Body of pancreas (tissue), 4 donors: Measurements from ENCODE around the gene RAB11FIP3. TPM values are rescaled to one million over a fixed set of nuclear protein-coding genes. Genes with fewer than 3 reads are reported as not detected.
"Not testable (repeated sequence)": the region's sequence is repeated elsewhere in the genome, so short reads cannot be mapped to it uniquely, and the experiment has no call there.

ENCODE experiments used
- ATAC-seq: fragments of 150-250 bp; one replicate; pipeline ENCODE4 v1.9.1; 2016
- DNase-seq, 4 donors: peaks; one replicate each; pipeline ENCODE4 v3.0.0-alpha.2; 2019
- H3K27ac ChIP-seq, 4 donors: fragments of 200-600 bp; sonication (generic); 1 replicate in 3 of 4; 2 replicates in 1 of 4; pipeline versions ENCODE4 v1.5.1 to v1.6.1; 2016 to 2019; ENCODE audit warnings: mild to moderate bottlenecking in 1 of 4, mixed read lengths in 1 of 4, moderate library complexity in 1 of 4
- H3K27me3 ChIP-seq, 2 donors: fragments of 200-600 bp; sonication (generic); one replicate each; pipeline ENCODE4 v1.6.0; 2016; ENCODE audit warnings: mild to moderate bottlenecking in 1 of 2
- H3K36me3 ChIP-seq, 2 donors: fragments of 200-600 bp; sonication (generic); replicated peaks in 1 of 2; 2 replicates each; pipeline ENCODE4 v1.5.1; 2016; ENCODE audit warnings: low read depth in 2 of 2; ENCODE audit not compliant: insufficient read depth in 1 of 2
- H3K4me1 ChIP-seq: fragments of 200-600 bp; sonication (generic); one replicate; pipeline ENCODE4 v1.6.0; 2016
- H3K4me3 ChIP-seq, 2 donors: fragments of 200-600 bp; sonication (generic); 1 replicate in 1 of 2; 2 replicates in 1 of 2; pipeline ENCODE4 v1.5.1; 2016 to 2019
- H3K9me3 ChIP-seq, 3 donors: fragments of 200-600 bp; sonication (generic); 1 replicate in 2 of 3; 2 replicates in 1 of 3; pipeline ENCODE4 v1.5.1; 2016
- CTCF ChIP-seq, 7 experiments: fragments of 450-650 bp in 4 of 7; fragments of 200-600 bp in 3 of 7; sonication (generic) in 3 of 7; IDR thresholded peaks; one replicate each; pipeline ENCODE4 v1.5.1; 2016 to 2019; ENCODE audit warnings: antibody characterized with exemption in 7 of 7
- POLR2A ChIP-seq, 3 donors: fragments of 450-650 bp; IDR thresholded peaks; one replicate each; pipeline ENCODE4 v1.6.1; 2016; ENCODE audit warnings: antibody characterized with exemption in 3 of 3, mild to moderate bottlenecking in 2 of 3
- WGBS, 2 donors: methylation state at CpG; one replicate each; pipeline ENCODE4 v1.1.5; 2017; 5-methylcytosine and 5-hydroxymethylcytosine counted together
- intact Hi-C: fragments of 100-400 bp; cut with DNase I; formaldehyde crosslinking; loops from one replicate; pipeline ENCODE4 v1.15.1; 2023
- total RNA-seq, 2 donors: library from RNA; depleted of rRNA; stranded (reverse); fragments of >200 nt; gene quantifications; one replicate each; pipeline ENCODE4 v1.1.0, GENCODE V29; 2016

The RAB11FIP3 gene
- total RNA-seq, 2 donors from 2014 or later = 50.1 to 122 TPM

GRCh38 chr16:383326-384051 is 42.0 kb upstream of the RAB11FIP3 start:
- H3K9me3 ChIP-seq = no peaks in the 10 kb centered on the region
- TF ChIP-seq POLR2A (IDR thresholded peaks at IDR 0.05) = peak in 2 of 3 donors; percentile 71 to 72
- TF ChIP-seq CTCF (IDR thresholded peaks at IDR 0.05) = peak in 2 of 7 experiments; percentile 21 to 22
- DNase-seq = peak; percentile 76 to 90 (median 84)
- H3K36me3 ChIP-seq = no peaks in the 10 kb centered on the region
- intact Hi-C loops = no loop called here
- peak overlapping the region; percentile 74 to 94 (median 91) for H3K27ac ChIP-seq
- no peak overlapping the region for H3K4me3 ChIP-seq
- WGBS, 2 donors = 5 to 11% methylated on average over 27 to 33 of the region's 33 CpGs
- peak; percentile 25 for ATAC-seq
- H3K27me3 ChIP-seq = no peaks in the 10 kb centered on the region
- H3K4me1 ChIP-seq = peaks cover 44% of the 10 kb centered on the region

- intact Hi-C loops = no loop called here
- H3K36me3 ChIP-seq = no peaks in the 10 kb centered on the region
- DNase-seq (no peak), ATAC-seq (no peak)
- TF ChIP-seq POLR2A (IDR thresholded peaks at IDR 0.05) = no peak
- TF ChIP-seq CTCF (IDR thresholded peaks at IDR 0.05) = no peak
- WGBS, 2 donors = 82 to 87% methylated on average over 18 to 19 of the region's 19 CpGs
- H3K4me3 ChIP-seq = no peak overlapping the region
- peak overlapping the region in 1 of 4 donors; percentile 28 for H3K27ac ChIP-seq
- no peaks in the 10 kb centered on the region for H3K27me3 ChIP-seq
- no peaks in the 10 kb centered on the region for H3K9me3 ChIP-seq
- peaks cover 19% of the 10 kb centered on the region for H3K4me1 ChIP-seq
These were observed 38.8 kb upstream of the RAB11FIP3 start for GRCh38 chr16:386641-387156.

GRCh38 chr16:387761-388666 is 37.4 kb upstream of the RAB11FIP3 start:
- ATAC-seq, intact Hi-C loops: not testable (repeated sequence)
- TF ChIP-seq CTCF (IDR thresholded peaks at IDR 0.05) = peak in 1 of 7 experiments; percentile 15

GRCh38 chr16:389352-389751 is 36.1 kb upstream of the RAB11FIP3 start:
- Histone ChIP-seq H3K9me3 (no peaks in the 10 kb centered on the region), H3K36me3 (no peaks in the 10 kb centered on the region), H3K27me3 (no peaks in the 10 kb centered on the region), H3K4me3 (no peak overlapping the region), H3K27ac (no peak overlapping the region), H3K4me1 (peaks cover 11% of the 10 kb centered on the region)
- WGBS, 2 donors = 72 to 87% methylated on average over 7 to 10 of the region's 10 CpGs
- DNase-seq = no peak
- TF ChIP-seq CTCF (IDR thresholded peaks at IDR 0.05) (no peak), POLR2A (IDR thresholded peaks at IDR 0.05) (no peak)
- intact Hi-C loops = no loop called here
- ATAC-seq = no peak

More at GRCh38 chr16:387761-388666, 37.4 kb upstream of the RAB11FIP3 start:
- Histone ChIP-seq H3K27ac (peak overlapping the region in 3 of 4 donors; percentile 31 to 52 (median 48)), H3K4me1 (peaks cover 19% of the 10 kb centered on the region)
- WGBS, 2 donors = 22 to 30% methylated on average over 16 to 20 of the region's 20 CpGs
- peak in 2 of 4 donors; percentile 30 to 49 for DNase-seq
- not testable (repeated sequence) for H3K4me3 ChIP-seq, H3K9me3 ChIP-seq, H3K27me3 ChIP-seq, H3K36me3 ChIP-seq
